ENCODE data around the gene MKI67.

Gene MKI67

GRCh38 chr10:128062331-128062880, 63.8 kb downstream of the MKI67 start:
- Mint-ChIP-seq H3K4me1 (peaks cover 92% of the 10 kb centered on the region), H3K9me3 (no peaks in the 10 kb centered on the region), H3K36me3 (ENCODE audit: insufficient read depth) (peaks cover 68% of the 10 kb centered on the region), H3K27ac (ENCODE audit: low read depth) (peak overlapping the region; percentile 73), H3K4me3 (peak overlapping the region; percentile 68), H3K27me3 (no peaks in the 10 kb centered on the region)
- DNase-seq (ENCODE audit: low spot score in 2 of 2) (no peak), ATAC-seq (replicated peaks; ENCODE audit: extremely low read depth, poor library complexity, severe bottlenecking) (no peak)

DNA sequence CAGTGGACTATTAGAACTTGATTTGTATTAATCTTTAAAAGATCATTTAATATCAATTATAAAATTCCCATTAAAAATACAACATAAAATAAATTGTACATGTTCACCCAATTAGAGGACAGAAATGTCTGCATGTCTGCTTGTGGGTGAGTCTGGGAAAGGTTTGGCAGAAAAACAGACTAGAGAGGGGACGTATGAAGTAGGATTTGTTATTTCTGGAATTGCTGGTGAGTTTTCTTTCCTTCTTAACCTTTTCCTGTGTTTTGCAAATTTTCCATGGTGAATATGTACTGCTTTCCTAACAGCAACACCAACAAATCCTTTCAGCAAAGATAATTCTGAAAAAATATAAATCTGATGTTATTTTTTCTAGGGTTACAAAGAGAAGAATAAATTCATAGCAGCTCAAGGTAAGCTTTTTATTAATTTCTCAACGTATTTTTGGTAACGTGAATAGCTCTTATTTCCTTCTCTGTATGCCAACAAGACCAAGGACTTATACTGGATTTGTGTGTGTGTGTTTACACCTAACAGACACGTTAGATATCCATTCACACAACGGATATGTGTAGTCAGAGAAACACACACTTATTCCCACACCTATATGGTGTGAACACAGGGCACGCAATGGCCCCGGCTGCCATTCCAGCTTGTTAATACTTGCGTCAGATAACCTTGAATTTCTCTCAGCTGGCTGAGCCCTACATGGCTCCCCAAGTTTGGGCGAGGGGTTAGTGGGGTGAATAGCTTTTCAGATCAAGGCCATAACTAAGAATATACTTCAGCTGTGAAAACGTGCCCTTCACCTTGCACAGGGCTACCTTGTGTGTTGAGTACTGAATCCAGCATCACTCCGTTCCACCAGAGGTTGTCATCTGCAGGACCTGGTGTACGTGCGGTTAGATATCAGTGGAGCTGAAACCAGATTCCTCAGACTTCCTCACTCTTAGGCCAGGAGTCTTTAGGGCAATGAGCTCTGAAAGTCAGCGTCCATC, 64.6 kb downstream of the MKI67 start:
- Mint-ChIP-seq H3K9me3 (no peaks in the 10 kb centered on the region), H3K27me3 (no peaks in the 10 kb centered on the region), H3K4me3 (peak overlapping the region; percentile 68), H3K27ac (ENCODE audit: low read depth) (peak overlapping the region; percentile 73), H3K36me3 (ENCODE audit: insufficient read depth) (peaks cover 66% of the 10 kb centered on the region), H3K4me1 (peaks cover 85% of the 10 kb centered on the region)
- ATAC-seq (replicated peaks; ENCODE audit: extremely low read depth, poor library complexity, severe bottlenecking): no peak
- no peak for DNase-seq (ENCODE audit: low spot score in 2 of 2)

GRCh38 chr10:128060341-128061250, 65.6 kb downstream of the MKI67 start:
- H3K4me3 Mint-ChIP-seq: peak overlapping the region; percentile 6
- no peaks in the 10 kb centered on the region for H3K27me3 Mint-ChIP-seq
- DNase-seq (ENCODE audit: low spot score in 2 of 2) (no peak), ATAC-seq (replicated peaks; ENCODE audit: extremely low read depth, poor library complexity, severe bottlenecking) (no peak)
- H3K4me1 Mint-ChIP-seq: peaks cover 77% of the 10 kb centered on the region
- peaks cover 66% of the 10 kb centered on the region for H3K36me3 Mint-ChIP-seq (ENCODE audit: insufficient read depth)
- H3K27ac Mint-ChIP-seq (ENCODE audit: low read depth): peak overlapping the region; percentile 10
- no peaks in the 10 kb centered on the region for H3K9me3 Mint-ChIP-seq

DNA sequence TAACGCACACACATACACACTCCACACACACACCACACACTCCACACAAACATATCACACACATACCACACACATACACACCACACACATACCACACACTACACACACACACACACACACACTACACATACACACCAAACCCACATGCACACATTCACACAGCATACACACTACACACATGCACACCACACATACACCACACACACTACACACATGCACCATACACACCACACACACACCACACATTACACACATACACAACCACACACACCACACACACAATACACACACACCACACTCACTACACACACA, 66.3 kb downstream of the MKI67 start:
- H3K27ac Mint-ChIP-seq (ENCODE audit: low read depth): peak overlapping the region; percentile 10

GRCh38 chr10:128059266-128059981, 66.8 kb downstream of the MKI67 start:
- DNase-seq (ENCODE audit: low spot score in 2 of 2): no peak
- Mint-ChIP-seq H3K27me3 (no peaks in the 10 kb centered on the region), H3K27ac (ENCODE audit: low read depth) (peak overlapping the region; percentile 10), H3K4me1 (peaks cover 75% of the 10 kb centered on the region), H3K9me3 (no peaks in the 10 kb centered on the region), H3K4me3 (peak overlapping the region; percentile 29), H3K36me3 (ENCODE audit: insufficient read depth) (peaks cover 68% of the 10 kb centered on the region)
- ATAC-seq (replicated peaks; ENCODE audit: extremely low read depth, poor library complexity, severe bottlenecking): no peak

More for the DNA sequence above, 66.3 kb downstream of the MKI67 start:
- ATAC-seq (replicated peaks; ENCODE audit: extremely low read depth, poor library complexity, severe bottlenecking) (no peak), DNase-seq (ENCODE audit: low spot score in 2 of 2) (no peak)
- Mint-ChIP-seq H3K36me3 (ENCODE audit: insufficient read depth) (peaks cover 69% of the 10 kb centered on the region), H3K4me3 (peak overlapping the region; percentile 6), H3K27me3 (no peaks in the 10 kb centered on the region), H3K4me1 (peaks cover 77% of the 10 kb centered on the region), H3K9me3 (no peaks in the 10 kb centered on the region)

GRCh38 chr10:128058750-128059134, 67.5 kb downstream of the MKI67 start:
- Mint-ChIP-seq H3K4me3 (peak overlapping the region; percentile 29), H3K9me3 (no peaks in the 10 kb centered on the region), H3K27ac (ENCODE audit: low read depth) (peak overlapping the region; percentile 10), H3K36me3 (ENCODE audit: insufficient read depth) (peaks cover 66% of the 10 kb centered on the region), H3K4me1 (peaks cover 68% of the 10 kb centered on the region), H3K27me3 (no peaks in the 10 kb centered on the region)
- DNase-seq (ENCODE audit: low spot score in 2 of 2) (no peak), ATAC-seq (replicated peaks; ENCODE audit: extremely low read depth, poor library complexity, severe bottlenecking) (no peak)

GRCh38 chr10:128058106-128058749, 68.0 kb downstream of the MKI67 start:
- Mint-ChIP-seq H3K9me3 (no peaks in the 10 kb centered on the region), H3K4me1 (peaks cover 63% of the 10 kb centered on the region), H3K4me3 (no peak overlapping the region), H3K27me3 (no peaks in the 10 kb centered on the region), H3K36me3 (ENCODE audit: insufficient read depth) (peaks cover 64% of the 10 kb centered on the region), H3K27ac (ENCODE audit: low read depth) (peak overlapping the region; percentile 10)
- DNase-seq (ENCODE audit: low spot score in 2 of 2) (no peak), ATAC-seq (replicated peaks; ENCODE audit: extremely low read depth, poor library complexity, severe bottlenecking) (no peak)

GRCh38 chr10:128056303-128057050, 69.7 kb downstream of the MKI67 start:
- Mint-ChIP-seq H3K4me1 (peaks cover 63% of the 10 kb centered on the region), H3K27ac (ENCODE audit: low read depth) (peak overlapping the region; percentile 20), H3K36me3 (ENCODE audit: insufficient read depth) (peaks cover 69% of the 10 kb centered on the region), H3K9me3 (no peaks in the 10 kb centered on the region), H3K27me3 (no peaks in the 10 kb centered on the region), H3K4me3 (no peak overlapping the region)
- DNase-seq (ENCODE audit: low spot score in 2 of 2) (no peak), ATAC-seq (replicated peaks; ENCODE audit: extremely low read depth, poor library complexity, severe bottlenecking) (no peak)

- ATAC-seq (replicated peaks; ENCODE audit: extremely low read depth, poor library complexity, severe bottlenecking): no peak
- peaks cover 67% of the 10 kb centered on the region for H3K4me1 Mint-ChIP-seq
- H3K9me3 Mint-ChIP-seq: no peaks in the 10 kb centered on the region
- no peak overlapping the region for H3K4me3 Mint-ChIP-seq
- DNase-seq (ENCODE audit: low spot score in 2 of 2): no peak
- peaks cover 72% of the 10 kb centered on the region for H3K36me3 Mint-ChIP-seq (ENCODE audit: insufficient read depth)
- H3K27ac Mint-ChIP-seq (ENCODE audit: low read depth): peak overlapping the region; percentile 20
- no peaks in the 10 kb centered on the region for H3K27me3 Mint-ChIP-seq
Observed at GRCh38 chr10:128055061-128055868, 71.0 kb downstream of the MKI67 start.

DNA sequence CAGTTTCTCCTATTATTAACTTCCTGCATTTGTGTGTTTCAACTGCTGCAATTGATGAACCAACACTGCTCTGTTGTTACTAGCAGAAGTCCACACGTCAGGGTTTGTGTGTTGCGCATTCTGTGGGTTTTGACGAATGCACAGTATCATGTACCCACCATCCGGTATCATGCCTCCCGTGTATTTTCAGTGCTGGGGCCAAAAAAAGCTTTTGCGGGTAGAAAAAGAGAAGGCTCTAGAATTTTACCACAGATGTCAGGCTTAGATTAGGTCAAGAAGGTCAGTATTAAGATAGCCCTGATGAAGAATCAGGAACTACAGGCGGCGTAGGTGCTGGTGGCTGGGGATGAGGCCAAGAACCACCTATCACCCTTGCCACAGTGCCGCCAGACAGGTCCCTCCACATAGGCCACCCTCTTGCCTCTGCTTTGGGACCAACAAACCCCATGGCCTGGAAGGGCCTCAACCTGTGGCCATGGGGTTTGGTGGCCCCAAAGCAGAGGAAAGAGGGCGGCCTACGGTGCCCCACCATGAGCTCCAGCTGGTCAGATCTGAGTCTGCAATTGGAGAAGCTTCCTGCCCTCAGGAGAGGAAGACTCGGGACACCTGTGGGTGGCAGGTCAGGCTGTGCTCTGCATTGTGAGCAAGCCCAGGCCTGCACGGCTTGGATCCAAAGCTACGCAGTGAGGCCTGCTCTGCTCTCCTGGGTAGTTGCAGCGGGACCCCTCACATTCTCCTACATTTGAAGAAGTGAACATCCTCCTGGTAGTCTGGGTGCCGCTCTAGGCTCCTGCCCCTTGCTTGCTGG, 71.9 kb downstream of the MKI67 start:
- ATAC-seq (replicated peaks; ENCODE audit: extremely low read depth, poor library complexity, severe bottlenecking) (peak; percentile 26), DNase-seq (ENCODE audit: low spot score in 2 of 2) (no peak)
- Mint-ChIP-seq H3K4me1 (peaks cover 68% of the 10 kb centered on the region), H3K36me3 (ENCODE audit: insufficient read depth) (peaks cover 73% of the 10 kb centered on the region), H3K27ac (ENCODE audit: low read depth) (peak overlapping the region; percentile 20), H3K9me3 (no peaks in the 10 kb centered on the region), H3K27me3 (no peaks in the 10 kb centered on the region), H3K4me3 (no peak overlapping the region)
